Liver (tissue), 9 donors: ENCODE results near the gene CDKN2D. TPM values are rescaled to one million over a fixed set of nuclear protein-coding genes. Genes with fewer than 3 reads are reported as not detected.

ENCODE experiments used
- DNase-seq: peaks from one replicate; pipeline ENCODE4 v3.0.0-alpha.2; 2017; ENCODE audit warnings: low spot score
- H3K27ac ChIP-seq, 2 donors: one replicate each; pipeline ENCODE4 v1.7.0; 2013; ENCODE audit warnings: inconsistent platforms in 2 of 2, low read length in 2 of 2, control low read depth in 1 of 2, low read depth in 1 of 2, mild to moderate bottlenecking in 1 of 2
- H3K27me3 ChIP-seq, 4 donors: one replicate each; pipeline versions ENCODE4 v1.6.1 to v1.7.0; 2013; ENCODE audit warnings: low read length in 3 of 4, inconsistent platforms in 1 of 4, mild to moderate bottlenecking in 1 of 4, moderate library complexity in 1 of 4; ENCODE audit not compliant: control insufficient read depth in 4 of 4, insufficient read depth in 4 of 4
- H3K36me3 ChIP-seq, 4 donors: one replicate each; pipeline versions ENCODE4 v1.6.1 to v1.7.0; 2013; ENCODE audit warnings: low read length in 3 of 4, mild to moderate bottlenecking in 3 of 4, low read depth in 1 of 4, moderate library complexity in 1 of 4; ENCODE audit not compliant: control insufficient read depth in 4 of 4, insufficient read depth in 3 of 4
- H3K4me1 ChIP-seq, 4 donors: one replicate each; pipeline versions ENCODE4 v1.6.1 to v1.7.0; 2013; ENCODE audit warnings: low read length in 3 of 4, mild to moderate bottlenecking in 3 of 4, moderate library complexity in 1 of 4; ENCODE audit not compliant: control insufficient read depth in 4 of 4, insufficient read depth in 4 of 4
- H3K4me3 ChIP-seq, 3 donors: one replicate each; pipeline versions ENCODE4 v1.6.1 to v1.7.0; 2013; ENCODE audit warnings: low read length in 3 of 3, control low read depth in 1 of 3, low read depth in 1 of 3, mild to moderate bottlenecking in 1 of 3
- H3K9ac ChIP-seq, 2 donors: one replicate each; pipeline ENCODE4 v1.7.0; 2013; ENCODE audit warnings: low read length in 2 of 2, mild to moderate bottlenecking in 2 of 2, moderate library complexity in 2 of 2, control low read depth in 1 of 2, low read depth in 1 of 2
- H3K9me3 ChIP-seq, 4 donors: one replicate each; pipeline versions ENCODE4 v1.6.1 to v1.7.0; 2013; ENCODE audit warnings: low read length in 3 of 4; ENCODE audit not compliant: control insufficient read depth in 4 of 4
- ATF3 ChIP-seq: IDR thresholded peaks from 2 replicates; pipeline ENCODE4 v1.6.1; 2016; ENCODE audit warnings: antibody characterized with exemption
- GABPA ChIP-seq, 2 donors: IDR thresholded peaks in 1 of 2; conservative IDR thresholded peaks in 1 of 2; 2 replicates each; pipeline ENCODE4 v1.6.1; 2016; ENCODE audit warnings: antibody characterized with exemption in 2 of 2, mild to moderate bottlenecking in 1 of 2, moderate library complexity in 1 of 2
- HNF4A ChIP-seq, 2 donors: conservative IDR thresholded peaks; 2 replicates each; pipeline ENCODE4 v1.6.1; 2016; ENCODE audit warnings: antibody characterized with exemption in 2 of 2, mild to moderate bottlenecking in 2 of 2
- NR2F2 ChIP-seq: IDR thresholded peaks from 2 replicates; pipeline ENCODE4 v1.6.1; 2016; ENCODE audit warnings: antibody characterized with exemption
- RAD21 ChIP-seq, 2 donors: IDR thresholded peaks; 2 replicates each; pipeline ENCODE4 v1.6.1; 2016; ENCODE audit warnings: antibody characterized with exemption in 2 of 2, mild to moderate bottlenecking in 2 of 2
- RXRA ChIP-seq, 2 donors: IDR thresholded peaks; 2 replicates each; pipeline ENCODE4 v1.6.1; 2017 to 2018; ENCODE audit warnings: antibody characterized with exemption in 2 of 2, mild to moderate bottlenecking in 1 of 2
- SP1 ChIP-seq: IDR thresholded peaks from 2 replicates; pipeline ENCODE4 v1.6.1; 2018; ENCODE audit warnings: antibody characterized with exemption, mild to moderate bottlenecking
- YY1 ChIP-seq: IDR thresholded peaks from 2 replicates; pipeline ENCODE4 v1.6.1; 2016; ENCODE audit warnings: antibody characterized with exemption, mild to moderate bottlenecking
- WGBS: extraction: QIAGEN DNeasy Blood & Tissue Kit; methylation state at CpG from one replicate; pipeline ENCODE4 v1.1.7; 2013; 5-methylcytosine and 5-hydroxymethylcytosine counted together
- polyA plus RNA-seq, 2 donors: library from polyadenylated mRNA; stranded (reverse) in 1 of 2; unstranded in 1 of 2; fragments of 200-250 nt in 1 of 2; fragments of >200 nt in 1 of 2; fragmentation: Nextera tagmentation in 1 of 2; extraction: Ambion mirVana in 1 of 2; gene quantifications; one replicate each; pipeline versions ENCODE4 v1.2.1 to v1.2.3, GENCODE V29; 2013 to 2015
- total RNA-seq, 2 donors: library from RNA; depleted of rRNA; stranded (reverse); fragments of >200 nt; gene quantifications; one replicate each; pipeline ENCODE4 v1.2.3, GENCODE V29; 2014
- donor health status: healthy.
- donor health status: healthy.
- donor health status: healthy.
- donor health status: healthy.
- donor health status: healthy.

CDKN2D gene
- total and polyA plus RNA-seq, 4 donors: 1.6 to 86.4 (median 3.5) TPM

GRCh38 chr19:10546817-10547216 lies 22.0 kb downstream of the CDKN2D start:
- Histone ChIP-seq H3K36me3 (peaks cover 19 to 33% (median 25%) of the 10 kb centered on the region in 4 donors), H3K4me1 (peaks cover 8 to 22% (median 14%) of the 10 kb centered on the region in 4 donors), H3K27me3 (no peaks in the 10 kb centered on the region), H3K9me3 (no peaks in the 10 kb centered on the region), H3K27ac (no peak overlapping the region), H3K9ac (no peak overlapping the region), H3K4me3 (no peak overlapping the region)
- WGBS: 96% methylated on average over 17 of the region's 17 CpGs
- no peak for DNase-seq
- TF ChIP-seq GABPA (IDR thresholded peaks at IDR 0.05 in 1 of 2, conservative IDR thresholded peaks at IDR 0.05 in 1 of 2): no peak

DNA sequence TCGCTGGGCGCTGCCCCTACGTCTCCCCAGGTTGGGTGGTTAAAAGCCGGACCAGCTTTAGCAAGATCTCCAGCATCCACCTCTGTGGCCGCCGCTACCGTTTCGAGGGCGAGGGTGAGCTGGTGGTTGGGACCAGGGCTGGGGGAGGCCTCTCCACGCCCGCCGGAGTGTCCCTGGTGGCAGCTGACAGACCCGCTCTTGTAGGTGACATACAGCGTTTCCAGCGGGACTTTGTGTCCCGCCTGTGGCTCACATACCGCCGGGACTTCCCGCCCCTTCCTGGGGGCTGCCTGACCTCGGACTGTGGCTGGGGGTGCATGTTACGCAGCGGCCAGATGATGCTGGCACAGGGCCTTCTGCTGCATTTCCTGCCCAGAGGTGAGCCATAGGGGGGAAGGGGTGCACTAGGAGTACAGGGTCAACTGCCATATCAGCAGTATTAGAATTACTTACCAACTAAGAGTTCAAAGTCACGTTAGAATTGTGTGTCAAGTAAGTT lies 24.0 kb downstream of the CDKN2D start:
- DNase-seq: peak; percentile 47
- Histone ChIP-seq H3K27ac (peak overlapping the region; percentile 42 to 77), H3K27me3 (no peaks in the 10 kb centered on the region), H3K4me3 (peak overlapping the region; percentile 76 to 99 (median 91)), H3K9me3 (no peaks in the 10 kb centered on the region), H3K4me1 (peaks cover 8 to 22% (median 14%) of the 10 kb centered on the region in 4 donors), H3K9ac (peak overlapping the region in 1 of 2 donors; percentile 51), H3K36me3 (peaks cover 11 to 24% (median 16%) of the 10 kb centered on the region in 4 donors)
- 31% methylated on average over 23 of the region's 23 CpGs for WGBS
- TF ChIP-seq RAD21 (IDR thresholded peaks at IDR 0.05): no peak
- TF ChIP-seq HNF4A (conservative IDR thresholded peaks at IDR 0.05): peak; percentile 45 to 56
- TF ChIP-seq RXRA (IDR thresholded peaks at IDR 0.05): peak; percentile 11 to 52
- no peak for TF ChIP-seq NR2F2
- TF ChIP-seq SP1: peak; percentile 67

- 21% methylated on average over 22 of the region's 22 CpGs for WGBS
- peaks cover 8 to 20% (median 15%) of the 10 kb centered on the region in 4 donors for H3K36me3 ChIP-seq
- peak overlapping the region; percentile 42 to 77 for H3K27ac ChIP-seq
- no peak for TF ChIP-seq SP1
- TF ChIP-seq ATF3: no peak
- no peak for TF ChIP-seq RAD21 (IDR thresholded peaks at IDR 0.05)
- peak; percentile 39 to 53 for TF ChIP-seq HNF4A (conservative IDR thresholded peaks at IDR 0.05)
- no peaks in the 10 kb centered on the region for H3K9me3 ChIP-seq
- no peaks in the 10 kb centered on the region for H3K27me3 ChIP-seq
- peak overlapping the region; percentile 71 to 72 for H3K9ac ChIP-seq
- peak overlapping the region; percentile 76 to 99 (median 91) for H3K4me3 ChIP-seq
- DNase-seq: peak; percentile 72
- peaks cover 8 to 22% (median 14%) of the 10 kb centered on the region in 4 donors for H3K4me1 ChIP-seq
These were observed 24.5 kb downstream of the CDKN2D start for GRCh38 chr19:10544242-10544752.

- H3K9ac ChIP-seq: peak within 1 kb of the TSS; percentile 71 to 72
- H3K36me3 ChIP-seq: peaks cover 5 to 14% (median 11%) of the 10 kb centered on the region in 4 donors
- H3K27me3 ChIP-seq: no peaks in the 10 kb centered on the region
- H3K27ac ChIP-seq: peak within 1 kb of the TSS; percentile 42 to 77
- H3K4me3 ChIP-seq: peak within 1 kb of the TSS; percentile 76 to 99 (median 91)
- no peaks in the 10 kb centered on the region for H3K9me3 ChIP-seq
- H3K4me1 ChIP-seq: peaks cover 8 to 22% (median 14%) of the 10 kb centered on the region in 4 donors
- peak; percentile 88 for TF ChIP-seq YY1
- TF ChIP-seq GABPA (IDR thresholded peaks at IDR 0.05 in 1 of 2, conservative IDR thresholded peaks at IDR 0.05 in 1 of 2): no peak
- peak; percentile 14 for TF ChIP-seq SP1
- no peak for TF ChIP-seq RXRA (IDR thresholded peaks at IDR 0.05)
- WGBS: under 1% methylated on average over 79 of the region's 79 CpGs
- peak; percentile 97 for DNase-seq
These were observed 25.1 kb downstream of the CDKN2D start, which contains the start of gene ATG4D for GRCh38 chr19:10543420-10544241. TSS of gene ATG4D (plus strand) at chr19:10543904. CDS start at chr19:10544091, 187 bp downstream.
